Keratinocyte (primary cell): Measurements from ENCODE around the gene SUOX. TPM values are rescaled to one million over a fixed set of nuclear protein-coding genes. Genes with fewer than 3 reads are reported as not detected.

ENCODE experiments used
- DNase-seq: peaks from one replicate; pipeline ENCODE4 v3.0.0-alpha.2; 2011; ENCODE audit warnings: low read depth, missing footprints, low spot score
- FAIRE-seq: peaks from 2 replicates; lab custom pipeline; 2011; peaks lifted over from hg19 to GRCh38; lab: Jason Lieb, UNC
- H2AFZ ChIP-seq: 2 replicates; pipeline ENCODE4 v1.6.0; 2012; ENCODE audit warnings: low read length, control low read depth, inconsistent platforms; ENCODE audit not compliant: control insufficient read depth
- H3K27ac ChIP-seq: 2 replicates; pipeline ENCODE4 v1.5.1; 2011; ENCODE audit warnings: low read length; ENCODE audit not compliant: control insufficient read depth, insufficient read depth
- H3K27me3 ChIP-seq: 3 replicates; pipeline ENCODE4 v1.6.0; 2011; ENCODE audit warnings: low read length; ENCODE audit not compliant: control insufficient read depth, insufficient read depth; ENCODE audit errors: extremely low read depth
- H3K36me3 ChIP-seq, 2 experiments: 2 replicates in 1 of 2; 3 replicates in 1 of 2; pipeline ENCODE4 v1.5.1; 2011; ENCODE audit warnings: low read length in 2 of 2, mild to moderate bottlenecking in 1 of 2; ENCODE audit not compliant: control insufficient read depth in 2 of 2, insufficient read depth in 2 of 2; ENCODE audit errors: extremely low read depth in 1 of 2
- H3K4me1 ChIP-seq: 3 replicates; pipeline ENCODE4 v1.5.1; 2011; ENCODE audit warnings: low read length; ENCODE audit not compliant: control insufficient read depth, insufficient read depth; ENCODE audit errors: extremely low read depth
- H3K4me2 ChIP-seq: 3 replicates; pipeline ENCODE4 v1.6.0; 2011; ENCODE audit warnings: low read depth, low read length; ENCODE audit not compliant: control insufficient read depth, insufficient read depth; ENCODE audit errors: extremely low read depth
- H3K4me3 ChIP-seq, 3 experiments: fragments of 200-600 bp in 1 of 3; sonication (generic) in 1 of 3; 2 replicates in 2 of 3; 3 replicates in 1 of 3; pipeline ENCODE4 v1.5.1; 2011 to 2016; ENCODE audit warnings: low read length in 3 of 3, mild to moderate bottlenecking in 3 of 3, control low read depth in 2 of 3, inconsistent platforms in 1 of 3, low read depth in 1 of 3, mixed read lengths in 1 of 3, mixed run types in 1 of 3, moderate library complexity in 1 of 3; ENCODE audit not compliant: control insufficient read depth in 2 of 3, insufficient read depth in 2 of 3; ENCODE audit errors: extremely low read depth in 1 of 3
- H3K79me2 ChIP-seq: 2 replicates; pipeline ENCODE4 v1.6.0; 2012; ENCODE audit warnings: low read length; ENCODE audit not compliant: control insufficient read depth, insufficient read depth
- H3K9ac ChIP-seq: 3 replicates; pipeline ENCODE4 v1.6.0; 2011; ENCODE audit warnings: low read length; ENCODE audit not compliant: control insufficient read depth, insufficient read depth; ENCODE audit errors: extremely low read depth
- H3K9me1 ChIP-seq: 3 replicates; pipeline ENCODE4 v1.6.0; 2011; ENCODE audit warnings: low read length; ENCODE audit not compliant: control insufficient read depth, insufficient read depth; ENCODE audit errors: extremely low read depth
- H3K9me3 ChIP-seq: 2 replicates; pipeline ENCODE4 v1.5.1; 2012; ENCODE audit warnings: low read depth, low read length; ENCODE audit not compliant: control insufficient read depth
- H4K20me1 ChIP-seq: 3 replicates; pipeline ENCODE4 v1.6.0; 2011; ENCODE audit warnings: low read length; ENCODE audit not compliant: control insufficient read depth, insufficient read depth; ENCODE audit errors: extremely low read depth
- CTCF ChIP-seq, 3 experiments: IDR thresholded peaks in 1 of 3; conservative IDR thresholded peaks in 1 of 3; optimal IDR thresholded peaks in 1 of 3; 2 replicates in 2 of 3; 3 replicates in 1 of 3; pipeline versions ENCODE3 to v1.5.1; 2011; ENCODE audit warnings: low read length in 3 of 3, mild to moderate bottlenecking in 3 of 3, moderate library complexity in 2 of 3, control low read depth in 1 of 3, inconsistent platforms in 1 of 3; ENCODE audit not compliant: insufficient read depth in 2 of 3; ENCODE audit errors: extremely low read depth in 1 of 3
- EZH2 ChIP-seq: IDR thresholded peaks from one replicate; pipeline ENCODE4 v1.6.1; 2012; ENCODE audit warnings: inconsistent platforms, mild to moderate bottlenecking, low read length, moderate library complexity
- dilution Hi-C: fragments of 300-500 bp; cut with MboI; formaldehyde crosslinking; loops from one replicate; pipeline ENCODE4 v1.7.0; 2020; ENCODE audit warnings: low sequenced_read_pairs; ENCODE audit not compliant: extremely low pct_ligation_motif_present
- polyA plus RNA-seq, 5 experiments: library from polyadenylated mRNA; depleted of rRNA in 3 of 5; stranded (reverse) in 3 of 5; stranded (forward) in 1 of 5; unstranded in 1 of 5; fragments of >200 nt; gene quantifications; 1 replicate in 1 of 5; 2 replicates in 3 of 5; 3 replicates in 1 of 5; pipeline versions ENCODE4 v1.2.1 to v1.2.3, GENCODE V29; 2011 to 2012; ENCODE audit warnings: missing spikeins in 2 of 5, low read depth in 1 of 5, low replicate concordance in 1 of 5

The SUOX gene
- polyA plus RNA-seq, 1 donor (not counting 4 experiments of a cell fraction or from before 2014, with no cell fraction given), result 9.0 TPM

GRCh38 chr12:55972911-55973598 lies 24.0 kb upstream of the SUOX start:
- FAIRE-seq (no peak), DNase-seq (no peak)
- Histone ChIP-seq H3K9me1 (no peaks in the 10 kb centered on the region), H3K9ac (peak overlapping the region; percentile 90), H3K4me1 (peaks cover 25% of the 10 kb centered on the region), H3K9me3 (no peaks in the 10 kb centered on the region), H2AFZ (peak overlapping the region; percentile 81), H3K4me2 (peak overlapping the region; percentile 99), H3K27me3 (no peaks in the 10 kb centered on the region), H3K36me3 (peaks cover 0 to 31% of the 10 kb centered on the region in 2 experiments), H4K20me1 (peaks cover 2% of the 10 kb centered on the region), H3K4me3 (peak overlapping the region; percentile 50 to 98 (median 78)), H3K79me2 (peaks cover 39% of the 10 kb centered on the region), H3K27ac (peak overlapping the region; percentile 93)
- no peak for TF ChIP-seq EZH2
- dilution Hi-C loops, result no loop called here

DNA sequence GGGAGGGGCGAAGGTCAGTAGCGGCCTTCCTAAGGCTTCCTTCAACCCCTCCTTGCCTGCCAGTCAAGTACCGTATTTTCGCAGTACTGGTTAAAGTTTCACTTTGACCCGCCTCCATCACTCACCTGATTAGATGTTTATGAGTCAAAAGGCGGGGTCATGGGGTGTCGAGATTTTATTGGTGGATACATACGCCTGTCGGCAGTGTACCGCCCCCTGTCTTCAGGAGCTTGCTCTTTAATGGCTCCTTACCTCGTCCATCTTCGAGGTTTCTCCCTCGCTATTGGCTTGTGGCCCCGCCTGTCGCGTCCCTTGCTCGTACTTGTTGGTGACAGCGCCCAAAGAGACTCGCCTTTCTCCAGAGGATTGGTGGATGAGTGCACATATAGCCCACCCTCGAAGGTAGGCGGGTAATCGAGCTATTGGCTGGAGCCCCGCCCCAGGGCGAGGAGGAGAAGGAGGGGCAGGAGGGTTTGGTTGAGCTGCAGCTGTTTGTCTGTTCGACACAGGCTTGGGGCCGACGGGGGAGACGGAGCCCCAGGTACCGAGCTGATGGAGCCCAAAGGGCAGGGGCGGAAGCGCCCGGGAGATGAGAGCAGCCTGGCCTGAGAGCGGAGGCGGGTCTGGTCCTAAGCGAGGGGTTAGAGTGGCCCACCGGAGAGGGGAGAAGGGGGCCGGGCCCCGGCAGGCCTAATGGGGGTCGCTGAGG lies 23.3 kb upstream of the SUOX start, which contains the start of gene RAB5B:
TSS of gene RAB5B (plus strand) at position 480 of the 709 bp plus-strand sequence. CDS start 12,883 bp downstream, outside the sequence.
- Histone ChIP-seq H3K79me2 (peaks cover 44% of the 10 kb centered on the region), H3K36me3 (peaks cover 0 to 26% of the 10 kb centered on the region in 2 experiments), H3K9ac (peak within 1 kb of the TSS; percentile 90), H3K4me2 (peak within 1 kb of the TSS; percentile 99), H3K27me3 (no peaks in the 10 kb centered on the region), H3K9me3 (no peaks in the 10 kb centered on the region), H4K20me1 (peaks cover 2% of the 10 kb centered on the region), H3K4me1 (peaks cover 23% of the 10 kb centered on the region), H3K9me1 (no peaks in the 10 kb centered on the region), H3K4me3 (peak within 1 kb of the TSS; percentile 89 to 98 (median 98)), H2AFZ (peak within 1 kb of the TSS; percentile 81), H3K27ac (peak within 1 kb of the TSS; percentile 93)
- dilution Hi-C loops, result no loop called here
- DNase-seq (peak; percentile 100), FAIRE-seq (peak; percentile 95)
- no peak for TF ChIP-seq EZH2
- TF ChIP-seq CTCF (optimal IDR thresholded peaks at IDR 0.05 in 1 of 3, IDR thresholded peaks at IDR 0.05 in 1 of 3, conservative IDR thresholded peaks at IDR 0.05 in 1 of 3; ENCODE audit: extremely low read depth in 1 of 3, insufficient read depth in 2 of 3, low read length in 3 of 3), result no peak
